Activated CD8-positive, alpha-beta memory T cell treated with anti-CD3 and anti-CD28 coated beads, Interleukin-2, amount 50 U/mL, for 1 hour (primary cell): ENCODE results near the gene CBX5.
"Not testable (repeated sequence)": the region's sequence is repeated elsewhere in the genome, so short reads cannot be mapped to it uniquely, and the experiment has no call there.

Experiments
- DNase-seq: peaks from one replicate; pipeline ENCODE4 v3.0.0-alpha.2; 2020; ENCODE audit errors: extremely low read depth

The CBX5 gene

DNA sequence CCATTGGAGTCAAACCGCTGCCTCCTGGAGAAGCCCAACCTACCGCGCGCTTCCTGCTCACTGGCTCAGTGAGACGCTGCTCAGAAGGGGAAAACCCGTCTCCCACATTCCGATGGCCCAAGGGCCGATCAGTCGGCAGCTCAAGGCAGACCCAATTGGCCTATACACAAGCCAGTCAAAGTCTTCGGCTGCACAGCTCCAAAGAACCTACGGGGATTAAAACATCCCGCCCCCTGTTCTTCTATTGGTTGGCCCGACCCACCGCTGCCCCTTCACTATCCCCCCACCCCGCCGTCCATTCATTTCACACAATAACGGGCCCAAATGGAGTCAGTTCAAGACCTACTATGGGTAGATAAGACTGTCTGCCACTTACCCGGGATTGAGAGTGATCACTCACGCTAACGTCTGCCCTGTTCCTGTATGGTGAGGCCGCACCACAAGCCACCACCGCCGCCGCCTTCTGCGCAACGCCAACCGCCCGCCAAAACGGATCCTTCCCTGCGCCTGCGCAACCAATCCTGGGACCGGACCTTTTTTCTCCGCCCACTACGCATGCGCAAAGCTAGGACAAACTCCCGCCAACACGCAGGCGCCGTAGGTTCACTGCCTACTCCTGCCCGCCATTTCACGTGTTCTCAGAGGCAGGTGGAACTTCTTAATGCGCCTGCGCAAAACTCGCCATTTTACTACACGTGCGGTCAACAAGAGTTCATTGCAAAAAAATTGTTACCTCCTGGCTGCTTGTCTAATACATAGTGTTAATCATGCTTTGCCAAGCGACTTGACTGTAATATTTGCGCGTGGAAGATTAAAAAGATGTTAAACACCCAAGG lies at the start of gene CBX5:
Gene CBX5 (minus strand): TSS at position 491 of the 836 bp plus-strand sequence. CDS start 22,472 bp downstream, outside the sequence.
- DNase-seq, result peak; percentile 100

GRCh38 chr12:54328595-54329337 lies 48.8 kb upstream of the CBX5 start:
- DNase-seq, result no peak

DNA sequence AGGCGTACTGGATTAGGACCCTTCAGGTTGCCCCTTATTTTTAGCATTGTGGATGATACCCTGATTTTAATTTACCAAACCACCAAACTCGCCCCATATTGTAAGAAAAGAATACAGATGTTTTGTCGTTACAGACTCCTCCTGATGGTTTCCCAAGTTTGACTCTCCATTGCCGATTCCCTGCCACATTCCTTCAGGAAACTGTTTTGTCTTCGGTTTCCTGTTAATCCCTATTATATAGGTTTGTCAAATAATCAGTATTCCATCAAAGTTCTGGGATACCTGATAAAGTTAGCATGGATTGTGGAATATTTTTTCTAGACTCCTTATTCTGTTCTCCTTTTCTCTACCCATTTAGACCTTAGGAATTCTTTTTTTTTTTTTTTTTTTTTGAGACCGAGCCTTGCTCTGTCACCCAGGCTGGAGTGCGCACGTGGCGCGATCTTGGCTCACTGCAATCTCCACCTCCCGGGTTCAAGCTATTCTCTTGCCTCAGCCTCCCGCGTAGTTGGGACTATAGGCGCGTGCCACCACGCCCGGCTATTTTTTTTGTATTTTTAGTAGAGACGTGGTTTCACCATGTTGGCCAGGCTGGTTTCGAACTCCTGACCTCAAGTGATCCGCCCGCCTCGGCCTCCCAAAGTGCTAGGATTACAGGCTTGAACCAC lies 45.7 kb upstream of the CBX5 start:
- not testable (repeated sequence) for DNase-seq

DNA sequence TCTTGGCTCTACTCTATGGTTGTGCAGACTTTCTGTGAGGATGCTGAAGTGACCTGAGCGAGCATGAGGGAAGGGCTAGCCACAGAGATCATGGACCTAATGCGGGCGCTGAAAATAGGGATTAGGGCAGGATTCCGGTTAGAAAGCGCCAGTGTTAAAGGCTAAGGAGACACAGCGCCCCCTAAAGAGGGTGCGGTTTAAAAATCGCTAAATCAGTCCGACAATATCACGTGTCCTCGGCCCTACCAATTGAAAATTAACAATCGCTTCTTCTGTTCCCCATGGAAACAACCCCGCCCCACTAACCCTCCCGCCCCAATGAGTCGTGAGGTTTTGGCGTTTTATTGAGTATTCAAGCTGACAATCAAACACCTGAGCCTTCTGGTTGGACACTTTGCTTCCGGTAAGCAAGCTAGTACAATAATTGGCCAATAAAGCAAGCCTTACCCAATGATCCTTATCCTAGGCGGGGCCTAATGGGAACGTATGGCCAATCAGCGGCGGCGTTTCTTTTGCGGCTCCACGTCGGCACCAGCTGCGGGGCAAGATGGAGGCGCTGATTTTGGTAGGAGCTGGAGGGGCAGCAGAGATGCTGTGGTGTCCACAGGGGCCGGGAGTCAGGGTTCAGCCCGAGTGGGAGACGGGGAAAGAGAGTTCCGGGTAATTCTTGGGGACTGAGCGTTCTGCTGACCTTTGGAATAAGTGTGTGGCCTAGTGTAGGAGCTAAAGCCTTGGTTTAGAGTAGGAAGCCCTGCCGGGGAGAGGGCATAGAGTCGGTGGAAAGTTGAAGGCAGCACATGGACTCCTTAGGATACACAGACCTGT lies 44.9 kb upstream of the CBX5 start, which contains the start of gene COPZ1:
Gene COPZ1 (plus strand): TSS at position 515 of the 825 bp plus-strand sequence. CDS start 33 bp downstream, at position 548.
- DNase-seq, result peak; percentile 86

DNA sequence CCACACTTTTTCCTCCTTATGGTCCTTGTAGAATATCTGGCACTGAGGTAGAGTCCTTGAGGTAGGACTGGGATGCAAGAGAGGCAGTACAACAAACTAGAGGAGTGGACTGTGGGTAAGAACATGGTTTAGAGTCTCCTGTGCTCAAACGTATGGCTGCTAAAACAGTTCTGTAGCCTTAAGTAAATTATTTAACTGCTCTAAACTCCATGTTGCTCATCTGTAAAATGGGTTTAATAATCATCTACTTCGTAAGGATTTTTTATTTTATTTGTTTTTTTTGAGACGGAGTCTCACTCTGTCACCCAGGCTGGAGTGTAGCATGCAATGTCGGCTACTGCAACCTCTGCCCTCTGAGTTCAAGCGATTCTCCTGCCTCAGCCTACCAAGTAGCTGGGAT lies 41.4 kb upstream of the CBX5 start:
- no peak for DNase-seq

DNA sequence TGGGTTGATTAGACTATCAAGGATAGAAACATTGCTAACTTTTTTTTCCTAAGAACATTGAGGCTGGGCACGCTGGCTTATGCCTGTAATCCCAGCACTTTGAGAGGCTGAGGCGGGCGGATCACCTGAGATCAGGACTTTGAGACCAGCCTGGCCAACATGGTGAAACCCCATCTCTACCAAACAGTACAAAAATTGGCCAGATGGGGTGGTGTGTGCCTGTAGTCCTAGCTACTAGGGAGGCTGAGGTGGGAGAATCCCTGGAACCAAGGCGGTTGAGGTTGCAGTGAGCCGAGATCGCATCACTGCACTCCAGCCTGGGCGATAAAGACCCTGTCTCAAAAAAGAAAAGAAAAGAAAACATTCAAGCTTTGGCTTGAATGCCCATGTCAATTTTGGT lies 32.4 kb upstream of the CBX5 start:
- not testable (repeated sequence) for DNase-seq

DNA sequence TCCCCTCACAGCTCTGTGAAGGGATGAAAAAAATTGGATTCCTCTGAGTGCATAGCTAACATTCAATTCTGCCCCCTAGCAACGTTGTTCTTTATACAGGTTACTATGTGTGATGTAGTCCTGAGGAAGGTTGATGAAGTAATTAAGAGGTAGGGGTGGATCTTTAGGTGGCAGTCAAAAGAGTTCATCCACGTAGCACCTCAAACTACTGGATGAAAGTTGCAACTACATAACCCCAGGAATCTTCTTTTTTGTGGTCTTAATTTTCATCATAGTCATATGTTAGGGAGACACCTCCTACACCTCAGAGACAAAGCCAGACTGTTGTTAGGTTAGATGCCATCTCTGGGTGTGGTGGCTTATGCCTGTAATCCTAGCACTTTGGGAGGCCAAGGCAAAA lies 31.1 kb upstream of the CBX5 start:
- DNase-seq, result no peak

- no peak for DNase-seq
Observed at GRCh38 chr12:54306925-54307741, 27.2 kb upstream of the CBX5 start.

DNA sequence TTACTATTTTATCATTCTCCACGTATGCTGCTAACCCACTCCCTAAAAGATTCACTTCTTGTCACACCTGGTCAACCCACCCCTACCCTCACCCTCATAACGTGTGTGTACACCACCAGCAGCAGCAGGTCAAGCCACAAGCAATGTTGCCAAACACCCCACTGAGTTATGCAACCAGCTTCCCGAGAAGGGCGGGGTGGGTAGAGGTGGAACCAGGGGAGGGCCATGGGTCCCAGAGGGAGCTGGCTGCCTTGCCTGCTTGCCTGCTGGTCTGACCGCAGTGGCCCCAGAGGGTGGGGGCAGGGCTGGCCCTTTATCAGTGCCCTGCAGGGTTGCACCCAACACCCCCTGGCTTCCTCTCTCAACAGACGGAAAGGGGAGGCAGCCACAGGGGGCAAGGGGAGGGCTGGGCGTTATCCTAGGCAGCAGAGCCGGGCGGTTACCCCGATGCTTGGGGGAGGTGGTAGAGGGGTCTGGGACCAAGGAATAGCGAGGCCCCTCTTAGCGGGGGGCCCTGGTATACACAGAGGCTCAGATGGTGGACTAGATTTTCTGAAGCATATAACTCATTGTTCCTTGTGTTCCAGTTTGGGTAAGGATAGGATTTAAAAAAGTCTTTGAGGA lies 24.4 kb upstream of the CBX5 start:
- no peak for DNase-seq

DNA sequence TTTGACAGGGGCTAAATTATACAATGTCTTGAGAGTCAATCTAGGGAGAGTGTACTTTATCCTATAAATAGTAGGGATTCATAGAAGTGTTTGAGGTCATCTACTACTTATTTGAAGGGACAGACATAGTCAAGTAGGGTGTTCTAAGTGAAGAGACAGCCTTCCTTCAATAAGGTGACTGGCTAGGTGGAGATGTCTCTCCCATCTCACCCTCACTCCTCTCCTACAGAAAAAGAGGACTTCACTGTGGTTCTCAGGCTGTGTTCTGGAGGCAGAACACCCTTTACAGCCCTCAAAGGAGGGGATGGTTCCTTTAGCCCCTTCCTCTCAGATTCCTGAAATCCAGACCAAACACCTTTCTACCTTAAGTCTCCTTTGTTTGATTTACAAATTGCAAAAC lies 23.7 kb upstream of the CBX5 start:
- DNase-seq, result no peak

DNA sequence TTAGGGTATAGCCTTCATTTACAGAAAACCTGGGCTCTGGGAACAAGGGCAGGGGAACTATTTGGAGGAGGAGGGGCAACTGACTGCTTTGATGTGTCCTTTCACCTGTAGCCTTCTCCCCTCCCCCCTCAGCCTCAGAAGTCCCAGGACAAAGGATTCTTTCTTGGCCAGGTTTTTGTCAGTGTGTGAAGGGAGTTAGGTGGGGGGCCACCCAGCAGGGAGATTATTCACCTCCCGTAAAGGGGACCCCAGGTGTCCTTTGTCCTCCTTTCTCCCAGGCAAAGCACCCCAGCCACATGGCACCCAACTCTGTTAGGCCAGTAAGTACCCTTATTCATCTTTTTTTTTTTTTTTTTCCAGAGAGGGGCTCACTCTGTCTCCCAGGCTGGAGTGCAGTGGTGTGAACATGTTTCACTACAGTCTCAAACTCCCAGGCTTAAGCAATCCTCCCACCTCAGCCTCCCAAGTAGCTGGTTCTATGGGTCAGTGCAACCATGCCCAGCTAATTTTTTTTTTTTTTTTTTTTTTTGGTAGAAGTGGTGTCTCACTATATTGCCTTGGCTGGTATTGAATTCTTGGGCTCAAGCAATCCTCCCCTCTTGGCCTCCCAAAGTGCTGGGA lies 21.6 kb upstream of the CBX5 start:
- DNase-seq, result no peak

- DNase-seq, result no peak
Observed at GRCh38 chr12:54300732-54301427, 21.0 kb upstream of the CBX5 start, which contains the start of gene NFE2. TSS of gene NFE2 (minus strand) at chr12:54301015. CDS start at chr12:54295248, 5,767 bp downstream.

DNA sequence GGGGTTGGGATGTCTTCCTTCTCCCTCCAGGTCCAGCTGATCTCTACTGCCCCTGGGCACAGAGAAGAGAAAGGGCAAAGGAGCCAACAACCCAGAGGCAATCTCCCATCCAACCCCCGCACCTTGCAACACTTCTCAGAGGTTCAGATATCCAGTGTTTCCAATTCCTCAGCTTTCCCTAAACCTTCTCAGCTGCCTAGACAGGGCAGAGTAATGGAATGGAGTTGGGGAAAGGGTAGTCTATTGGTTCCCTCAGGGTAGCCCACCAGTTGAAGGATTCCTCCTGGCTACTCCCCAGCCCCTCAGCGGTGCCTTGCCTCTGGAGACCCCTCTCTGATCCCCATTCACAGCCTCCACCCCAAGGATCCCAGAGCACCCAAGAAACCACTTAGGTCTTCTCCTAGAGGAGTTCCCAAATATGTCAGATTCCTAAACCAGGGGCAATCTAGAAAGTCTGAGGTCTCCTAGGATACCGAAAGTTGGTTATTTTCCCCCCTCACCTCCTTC lies 20.4 kb upstream of the CBX5 start:
- no peak for DNase-seq

DNA sequence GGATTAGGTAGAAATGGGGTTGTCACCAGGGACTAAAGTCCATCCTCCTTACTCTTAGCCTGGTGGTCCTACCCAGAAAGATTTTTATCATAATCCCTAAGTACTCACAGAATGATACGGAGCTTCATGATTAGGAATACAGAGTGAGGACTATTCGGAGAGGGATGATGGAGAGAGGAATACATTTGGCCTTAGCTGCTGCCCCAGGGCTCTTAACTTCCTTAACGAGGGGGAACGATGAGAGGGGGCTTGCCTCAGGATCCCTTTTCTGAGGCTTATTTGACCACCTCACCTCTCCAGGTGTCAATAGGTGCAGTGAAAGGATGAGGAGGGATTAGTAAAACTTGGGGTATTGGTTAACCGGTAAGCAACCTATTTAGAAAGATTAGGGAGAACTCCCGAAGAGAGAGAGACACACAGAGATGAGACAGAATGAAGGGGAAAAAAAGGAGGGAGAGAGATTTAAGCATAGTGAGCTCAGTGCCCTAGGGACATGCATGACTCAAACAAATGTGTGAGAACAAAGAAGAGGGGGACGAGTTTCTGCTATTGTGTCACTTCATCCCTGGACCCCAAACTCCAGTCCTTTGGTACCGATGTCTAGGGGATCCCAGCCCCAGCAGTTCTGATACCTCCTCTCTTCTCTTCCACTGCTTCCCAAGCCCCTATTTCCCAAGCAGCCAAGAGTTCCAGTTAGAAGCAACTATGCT lies 19.7 kb upstream of the CBX5 start:
- DNase-seq, result no peak

DNA sequence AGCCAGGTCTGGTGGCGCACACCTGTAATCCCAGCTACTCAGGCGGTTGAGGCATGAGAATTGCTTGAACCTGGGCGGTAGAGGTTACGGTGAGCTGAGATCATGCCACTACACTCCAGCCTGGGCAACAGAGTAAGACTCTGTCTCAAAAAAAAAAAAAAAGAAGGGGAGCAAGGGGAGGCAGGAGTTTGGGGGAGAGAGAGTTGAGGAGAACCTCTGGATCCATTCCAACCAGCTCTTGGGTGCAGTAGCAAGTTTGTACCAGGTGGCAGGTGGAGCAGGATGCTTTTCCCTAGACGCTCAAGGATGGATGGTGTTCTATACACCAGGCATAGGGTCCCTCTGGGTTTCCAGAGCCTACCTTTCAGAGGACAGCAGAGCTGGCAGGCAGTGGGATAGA lies 19.0 kb upstream of the CBX5 start:
- no peak for DNase-seq

DNA sequence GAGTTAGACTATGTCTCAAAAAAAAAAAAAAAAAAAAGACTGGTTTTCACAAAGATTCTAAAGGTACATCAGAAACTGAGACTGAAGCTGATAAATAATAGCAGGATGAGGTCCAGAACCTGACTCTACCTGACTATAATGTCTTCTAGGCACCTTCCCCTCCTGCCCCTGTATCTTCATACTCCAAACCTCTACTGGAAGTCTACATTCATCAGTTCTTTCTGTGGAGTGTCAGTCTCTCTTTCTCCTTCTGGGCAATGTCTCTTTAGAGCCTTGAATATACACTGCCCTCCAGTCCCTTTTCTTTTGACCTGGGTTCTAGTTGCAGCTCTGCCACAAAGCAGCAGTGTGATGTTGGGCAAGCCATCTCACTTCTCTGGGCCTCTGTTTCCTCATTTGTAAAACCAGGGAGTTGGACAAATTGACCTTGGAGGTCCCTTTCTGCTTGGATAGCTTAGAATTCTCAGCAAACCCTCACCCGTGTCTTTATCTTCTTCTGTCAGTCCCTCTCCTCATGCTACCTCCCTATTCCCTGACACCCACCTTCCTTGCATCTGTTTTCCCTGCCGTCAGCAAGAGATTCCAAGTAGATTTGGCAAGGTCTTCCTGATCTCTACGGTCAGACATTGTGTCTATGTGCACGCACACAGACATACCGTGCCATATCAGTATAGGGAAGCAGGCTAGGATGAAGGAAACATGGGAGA lies 16.6 kb upstream of the CBX5 start:
- no peak for DNase-seq

GRCh38 chr12:54294953-54295566 lies 15.1 kb upstream of the CBX5 start:
- DNase-seq, result no peak
